Stimulated activated naive CD8-positive, alpha-beta T cell treated with anti-CD3 and anti-CD28 coated beads, Interleukin-15, Interleukin-2, amounts not matched to agents 100 ng/mL and 50 ng/mL, for 24 hours (primary cell): ENCODE results near the gene JADE1.

ENCODE experiments used
- H3K27ac Mint-ChIP-seq: one replicate; pipeline ENCODE4 v1.8.0; 2021; ENCODE audit warnings: mild to moderate bottlenecking, mixed read lengths
- H3K27me3 Mint-ChIP-seq: one replicate; pipeline ENCODE4 v1.8.0; 2021; ENCODE audit warnings: mixed read lengths
- H3K36me3 Mint-ChIP-seq: one replicate; pipeline ENCODE4 v1.8.0; 2021; ENCODE audit warnings: low read depth, mixed read lengths
- H3K4me1 Mint-ChIP-seq: one replicate; pipeline ENCODE4 v1.8.0; 2021; ENCODE audit warnings: low read depth, mixed read lengths
- H3K4me3 Mint-ChIP-seq: one replicate; pipeline ENCODE4 v1.8.0; 2021; ENCODE audit warnings: mild to moderate bottlenecking, mixed read lengths
- H3K9me3 Mint-ChIP-seq: one replicate; pipeline ENCODE4 v1.8.0; 2021; ENCODE audit warnings: mixed read lengths

The JADE1 gene

DNA sequence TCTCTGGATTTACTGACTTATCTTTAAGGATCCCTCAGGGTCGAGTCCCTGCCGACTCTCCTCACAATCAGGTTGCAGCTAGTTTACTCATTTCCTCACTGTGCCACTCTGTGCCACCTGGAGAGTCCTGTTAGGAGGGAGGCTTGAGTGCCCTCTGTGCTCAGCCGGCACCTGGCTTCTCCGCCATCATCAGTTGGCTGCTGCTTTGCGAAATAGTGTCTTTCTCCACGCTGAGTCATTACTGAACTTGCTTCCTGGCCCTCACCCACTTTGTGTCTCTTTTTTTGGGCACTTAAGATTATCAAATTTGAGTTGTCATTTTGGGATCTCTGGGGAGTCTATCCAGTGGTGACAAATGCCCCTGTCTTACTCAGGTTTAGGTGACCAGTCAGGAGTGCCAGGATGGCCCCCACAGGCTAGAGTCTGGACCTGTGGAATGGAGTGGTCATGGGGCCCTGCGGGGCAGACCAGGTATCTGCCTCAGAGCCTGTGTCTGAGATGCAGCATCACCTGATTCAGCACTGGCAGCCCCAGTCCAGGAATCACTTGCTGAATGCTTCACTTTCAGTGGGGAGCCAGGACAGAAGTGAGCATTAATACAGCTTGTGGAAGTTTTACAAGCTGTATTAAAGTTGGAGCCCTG, 37.7 kb downstream of the JADE1 start:
- Mint-ChIP-seq H3K4me3 (no peak overlapping the region), H3K36me3 (peaks cover 85% of the 10 kb centered on the region), H3K27ac (peak overlapping the region; percentile 46), H3K27me3 (no peaks in the 10 kb centered on the region), H3K9me3 (no peaks in the 10 kb centered on the region), H3K4me1 (no peaks in the 10 kb centered on the region)

DNA sequence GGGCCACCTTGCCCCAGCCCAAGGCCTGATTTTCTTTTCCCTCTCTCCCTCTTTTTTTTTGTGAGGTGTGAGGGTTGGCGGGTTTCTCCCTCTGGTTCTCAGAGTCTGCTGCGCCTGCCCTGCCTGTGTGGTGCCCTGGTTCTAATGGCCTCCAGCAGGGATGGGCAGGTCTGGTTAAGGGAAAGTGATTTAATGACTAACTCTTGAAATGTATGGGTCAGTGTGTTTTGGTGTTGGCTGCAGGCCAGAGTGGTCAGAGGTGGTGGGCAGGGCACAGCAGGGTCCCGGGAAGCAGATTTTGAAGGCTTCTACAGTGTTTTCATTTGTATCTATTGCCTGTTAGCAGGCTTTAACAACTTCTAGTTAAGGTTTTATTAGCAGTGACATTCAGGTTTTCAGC, 39.0 kb downstream of the JADE1 start:
- no peaks in the 10 kb centered on the region for H3K9me3 Mint-ChIP-seq
- peaks cover 8% of the 10 kb centered on the region for H3K4me1 Mint-ChIP-seq
- H3K27ac Mint-ChIP-seq: no peak overlapping the region
- H3K4me3 Mint-ChIP-seq: no peak overlapping the region
- no peaks in the 10 kb centered on the region for H3K27me3 Mint-ChIP-seq
- H3K36me3 Mint-ChIP-seq: peaks cover 86% of the 10 kb centered on the region

DNA sequence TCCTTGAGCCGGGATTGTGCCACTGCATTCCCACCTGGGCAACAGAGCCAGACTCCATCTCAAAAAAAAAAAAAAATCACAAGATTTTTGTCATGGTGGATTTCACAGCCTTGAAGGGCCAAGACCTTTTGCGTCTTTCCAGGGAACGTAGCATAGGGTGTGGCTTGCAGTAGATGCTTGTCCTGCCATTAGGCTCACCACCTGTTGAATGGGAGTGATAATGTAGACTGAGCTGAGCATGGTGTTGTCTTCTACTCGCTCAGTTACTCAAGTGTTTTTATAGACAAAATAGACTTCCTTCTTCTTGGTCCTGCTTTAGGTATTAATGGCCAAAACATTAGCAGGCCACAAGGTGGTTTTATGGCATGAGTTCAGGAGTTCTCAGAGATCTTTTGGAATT, 40.8 kb downstream of the JADE1 start:
- Mint-ChIP-seq H3K9me3 (no peaks in the 10 kb centered on the region), H3K27me3 (no peaks in the 10 kb centered on the region), H3K4me3 (no peak overlapping the region), H3K36me3 (peaks cover 88% of the 10 kb centered on the region), H3K27ac (peak overlapping the region; percentile 50), H3K4me1 (peaks cover 25% of the 10 kb centered on the region)

DNA sequence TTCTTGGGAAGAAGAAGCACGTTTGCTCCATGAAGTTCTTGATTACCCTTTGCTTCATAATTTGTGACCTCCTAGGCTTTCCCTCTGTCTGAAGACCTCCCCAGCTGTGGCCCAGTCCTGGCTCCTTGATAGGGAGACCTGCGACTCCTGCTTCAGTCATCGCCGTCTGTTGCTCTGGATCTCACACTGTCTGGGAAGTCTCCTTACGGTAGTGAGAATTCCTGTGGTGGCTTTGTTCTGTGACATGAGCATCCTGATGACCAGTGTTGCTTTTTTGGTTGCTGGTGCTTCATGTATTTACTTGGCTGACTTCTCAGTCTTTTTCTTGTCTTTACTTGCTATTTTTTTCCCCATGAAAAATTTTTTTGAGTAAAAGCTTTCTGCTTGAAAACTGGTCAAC, 44.2 kb downstream of the JADE1 start:
- H3K27me3 Mint-ChIP-seq: no peaks in the 10 kb centered on the region
- H3K36me3 Mint-ChIP-seq: peaks cover 80% of the 10 kb centered on the region
- peak overlapping the region; percentile 84 for H3K27ac Mint-ChIP-seq
- H3K4me3 Mint-ChIP-seq: no peak overlapping the region
- peaks cover 25% of the 10 kb centered on the region for H3K4me1 Mint-ChIP-seq
- H3K9me3 Mint-ChIP-seq: no peaks in the 10 kb centered on the region

DNA sequence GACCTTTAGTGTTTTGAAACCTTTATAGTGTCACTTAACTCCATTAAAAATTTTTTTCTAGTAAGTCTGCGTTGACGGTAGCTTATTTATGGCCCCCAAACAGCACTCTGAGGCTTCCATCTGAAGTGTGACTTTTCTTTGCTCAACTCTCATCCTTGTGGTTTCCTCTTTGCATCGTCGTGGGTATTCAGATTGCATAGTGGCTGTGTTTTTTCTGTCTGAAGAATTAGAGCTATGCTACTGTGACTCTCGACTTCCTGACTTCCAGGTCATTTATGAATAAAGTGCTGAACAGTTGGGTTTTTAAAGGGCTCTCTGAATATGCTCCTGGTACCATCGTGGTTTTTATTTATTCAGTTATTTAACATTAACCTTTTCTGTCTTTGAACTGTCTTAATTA, 44.9 kb downstream of the JADE1 start:
- Mint-ChIP-seq H3K4me3 (no peak overlapping the region), H3K27ac (peak overlapping the region; percentile 84), H3K36me3 (peaks cover 82% of the 10 kb centered on the region)

DNA sequence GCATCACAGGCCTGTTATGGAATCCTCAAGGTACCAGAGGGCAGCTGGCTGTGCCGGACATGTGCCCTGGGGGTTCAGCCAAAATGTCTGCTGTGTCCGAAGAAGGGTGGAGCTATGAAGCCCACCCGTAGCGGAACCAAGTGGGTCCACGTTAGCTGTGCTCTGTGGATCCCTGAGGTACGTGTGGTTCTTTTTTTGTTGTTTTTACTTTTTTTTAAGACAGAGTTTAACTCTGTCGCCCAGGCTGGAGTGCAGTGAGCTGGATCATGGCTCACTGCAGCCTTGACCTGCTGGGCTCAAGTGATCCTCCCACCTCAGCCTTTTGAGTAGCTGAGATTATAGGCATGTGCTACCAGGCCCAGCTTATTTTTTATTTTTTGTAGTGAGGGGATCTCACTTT, 46.1 kb downstream of the JADE1 start:
- Mint-ChIP-seq H3K4me1 (peaks cover 38% of the 10 kb centered on the region), H3K27ac (no peak overlapping the region)

More for the DNA sequence above, 44.9 kb downstream of the JADE1 start:
- Mint-ChIP-seq H3K27me3 (no peaks in the 10 kb centered on the region), H3K4me1 (peaks cover 26% of the 10 kb centered on the region), H3K9me3 (no peaks in the 10 kb centered on the region)

DNA sequence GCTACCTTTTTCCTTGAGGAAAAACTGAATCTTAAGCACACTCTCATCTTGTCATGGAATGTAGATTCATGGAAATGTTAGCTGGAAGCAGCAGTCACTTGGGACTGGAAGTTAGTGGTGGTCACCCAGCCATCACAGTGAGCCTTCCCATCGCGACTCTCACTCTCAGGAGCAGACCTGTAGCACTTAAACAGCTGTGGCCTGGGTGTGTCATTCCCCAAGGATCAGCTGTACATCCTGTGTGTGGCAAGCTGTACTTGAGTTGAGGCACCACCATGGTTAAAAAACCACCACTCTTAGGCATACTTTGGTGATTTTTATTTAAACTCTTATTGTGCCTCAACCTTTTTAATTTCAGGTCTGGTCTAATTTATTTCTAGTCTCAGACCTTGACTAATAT, 46.7 kb downstream of the JADE1 start:
- peaks cover 81% of the 10 kb centered on the region for H3K36me3 Mint-ChIP-seq

More for the DNA sequence above, 46.1 kb downstream of the JADE1 start:
- H3K27me3 Mint-ChIP-seq: no peaks in the 10 kb centered on the region
- no peak overlapping the region for H3K4me3 Mint-ChIP-seq
- no peaks in the 10 kb centered on the region for H3K9me3 Mint-ChIP-seq
- peaks cover 83% of the 10 kb centered on the region for H3K36me3 Mint-ChIP-seq

DNA sequence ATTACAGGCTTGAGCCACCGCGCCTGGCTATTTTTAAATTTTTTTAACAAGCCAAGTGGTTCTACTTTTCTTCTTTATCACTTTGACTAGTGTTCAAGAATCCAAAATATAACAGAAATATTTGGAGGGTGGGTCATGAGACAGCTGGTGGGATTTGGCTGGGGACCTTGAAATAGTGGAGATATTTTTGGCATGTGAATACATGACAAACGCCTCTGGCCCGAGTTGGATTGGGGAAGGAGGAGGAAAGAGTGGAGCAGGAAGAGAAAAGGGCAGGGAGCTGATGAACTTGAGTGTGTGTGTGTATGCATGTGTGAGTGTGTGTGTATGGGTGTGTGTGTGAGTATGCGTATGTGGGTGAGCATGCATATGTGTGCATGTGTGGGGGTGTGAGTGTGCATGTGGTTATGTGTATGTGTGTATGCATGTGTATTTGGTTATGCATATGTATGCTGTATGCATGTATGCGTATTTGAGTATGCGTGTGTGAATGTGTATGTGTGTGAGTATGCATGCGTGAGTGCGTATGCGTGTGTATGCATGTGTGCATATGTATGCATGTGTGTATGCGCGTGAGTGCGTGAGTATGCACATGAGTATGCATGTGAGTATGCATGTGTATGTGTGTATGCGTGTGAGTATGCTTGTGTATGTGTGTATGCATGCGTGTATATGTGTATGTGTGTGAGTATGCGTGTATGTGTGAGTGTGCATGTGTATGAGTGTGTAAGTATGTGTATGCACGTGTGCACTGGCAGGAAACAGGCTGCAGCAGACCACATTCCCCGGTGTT, 49.6 kb downstream of the JADE1 start:
- Mint-ChIP-seq H3K36me3 (peaks cover 71% of the 10 kb centered on the region), H3K27ac (no peak overlapping the region), H3K27me3 (no peaks in the 10 kb centered on the region), H3K4me3 (no peak overlapping the region), H3K4me1 (peaks cover 53% of the 10 kb centered on the region), H3K9me3 (no peaks in the 10 kb centered on the region)

More for the DNA sequence above, 46.7 kb downstream of the JADE1 start:
- Mint-ChIP-seq H3K9me3 (no peaks in the 10 kb centered on the region), H3K4me3 (no peak overlapping the region), H3K27me3 (no peaks in the 10 kb centered on the region), H3K27ac (no peak overlapping the region), H3K4me1 (peaks cover 43% of the 10 kb centered on the region)

DNA sequence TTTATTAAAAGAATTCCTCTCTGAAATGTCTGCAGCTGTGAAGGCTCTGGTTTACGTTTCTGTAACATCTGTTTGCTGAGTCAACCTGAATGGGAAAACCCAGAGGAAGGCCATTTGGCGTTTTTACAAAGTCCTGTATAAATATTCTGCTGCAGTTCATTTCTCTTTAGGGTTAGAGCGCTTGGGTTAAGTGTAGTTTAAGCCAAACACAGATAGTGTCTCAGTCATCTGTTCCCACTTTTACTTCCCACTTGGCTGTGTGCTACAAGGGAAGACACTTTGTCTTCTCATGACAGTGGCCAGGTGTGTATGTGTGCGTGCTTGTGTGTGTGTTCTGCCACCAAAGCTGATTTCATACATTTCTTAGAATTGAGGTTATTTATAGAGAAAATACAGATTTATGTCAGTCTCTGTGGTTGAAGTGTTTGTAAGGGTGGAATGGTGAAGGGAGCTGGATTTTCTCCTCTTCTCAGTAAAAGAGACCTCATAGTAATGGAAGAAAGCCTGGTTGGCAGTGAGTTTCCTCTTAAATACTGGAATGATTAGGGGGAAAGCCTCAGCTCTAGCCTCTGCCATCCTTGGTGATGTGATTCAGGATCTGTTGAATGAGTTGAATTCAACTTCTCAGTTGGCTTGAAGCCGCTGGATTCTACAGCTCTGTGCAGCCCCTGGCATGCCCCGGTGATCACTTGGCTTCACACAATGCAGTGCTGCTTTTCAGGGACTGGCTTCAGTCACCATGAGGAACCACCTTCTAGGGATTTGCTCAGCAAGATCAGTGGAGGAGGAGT, 50.6 kb downstream of the JADE1 start:
- Mint-ChIP-seq H3K27ac (peak overlapping the region; percentile 75), H3K4me3 (no peak overlapping the region), H3K36me3 (peaks cover 72% of the 10 kb centered on the region), H3K9me3 (no peaks in the 10 kb centered on the region), H3K4me1 (peaks cover 47% of the 10 kb centered on the region), H3K27me3 (no peaks in the 10 kb centered on the region)

DNA sequence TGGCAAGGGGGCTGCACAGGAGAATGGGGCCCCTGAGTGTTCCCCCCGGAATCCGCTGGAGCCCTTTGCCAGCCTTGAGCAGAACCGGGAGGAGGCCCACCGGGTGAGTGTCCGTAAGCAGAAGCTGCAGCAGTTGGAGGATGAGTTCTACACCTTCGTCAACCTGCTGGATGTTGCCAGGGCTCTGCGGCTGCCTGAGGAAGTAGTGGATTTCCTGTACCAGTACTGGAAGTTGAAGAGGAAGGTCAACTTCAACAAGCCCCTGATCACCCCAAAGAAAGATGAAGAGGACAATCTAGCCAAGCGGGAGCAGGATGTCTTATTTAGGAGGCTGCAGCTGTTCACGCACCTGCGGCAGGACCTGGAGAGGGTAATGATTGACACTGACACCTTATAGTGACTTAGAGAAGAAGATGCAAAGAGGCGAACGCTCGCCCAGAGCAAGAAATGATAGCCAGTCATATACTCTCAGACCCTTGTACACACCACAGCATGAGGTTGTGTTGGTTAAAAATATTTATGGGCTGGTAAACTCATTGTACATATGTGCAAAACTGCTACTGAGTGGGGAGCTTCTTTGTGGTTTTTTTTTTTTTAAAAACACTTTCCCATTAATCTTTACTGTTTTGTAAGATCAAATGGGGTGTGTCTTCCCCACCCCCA, 52.5 kb downstream of the JADE1 start:
- peak overlapping the region; percentile 75 for H3K27ac Mint-ChIP-seq
- peaks cover 51% of the 10 kb centered on the region for H3K4me1 Mint-ChIP-seq

DNA sequence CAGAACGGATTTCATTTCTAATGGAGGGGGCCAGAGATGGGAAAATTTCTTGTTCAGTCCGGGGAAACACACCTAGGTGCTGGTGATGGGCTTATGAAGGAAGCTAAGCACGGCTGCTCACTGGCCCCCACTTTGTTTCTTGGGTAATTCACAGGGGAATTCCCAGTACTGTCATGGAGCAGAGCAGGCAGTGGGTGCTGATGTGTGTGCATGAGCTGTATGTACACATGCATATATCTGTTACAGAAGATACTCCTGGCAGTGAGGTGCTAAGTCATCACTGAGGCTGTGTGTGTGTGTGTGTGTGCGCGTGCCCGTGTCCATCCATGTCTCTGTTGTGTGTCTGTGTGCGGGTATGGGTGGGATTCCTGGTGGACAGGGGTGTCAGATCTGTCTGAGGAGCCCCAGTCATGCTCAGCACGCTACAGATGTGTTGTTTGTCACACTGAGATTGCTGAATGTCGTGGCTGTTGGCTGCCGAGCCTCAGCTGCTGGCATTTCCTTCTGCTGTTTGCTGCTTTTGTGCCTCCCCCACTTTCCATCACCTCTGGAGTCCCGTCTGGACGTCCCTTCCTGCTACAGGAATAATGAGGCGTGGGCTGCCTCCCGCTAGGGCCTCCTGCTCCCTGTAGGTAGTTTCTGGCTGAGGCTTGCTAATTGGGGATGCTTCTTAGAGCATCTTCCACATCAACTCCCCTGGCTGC, 53.3 kb downstream of the JADE1 start:
- Mint-ChIP-seq H3K9me3 (no peaks in the 10 kb centered on the region), H3K4me1 (peaks cover 51% of the 10 kb centered on the region), H3K4me3 (no peak overlapping the region), H3K27ac (peak overlapping the region; percentile 63), H3K36me3 (peaks cover 76% of the 10 kb centered on the region), H3K27me3 (no peaks in the 10 kb centered on the region)

More for the DNA sequence above, 52.5 kb downstream of the JADE1 start:
- Mint-ChIP-seq H3K9me3 (no peaks in the 10 kb centered on the region), H3K27me3 (no peaks in the 10 kb centered on the region), H3K4me3 (peak overlapping the region; percentile 21), H3K36me3 (peaks cover 79% of the 10 kb centered on the region)

DNA sequence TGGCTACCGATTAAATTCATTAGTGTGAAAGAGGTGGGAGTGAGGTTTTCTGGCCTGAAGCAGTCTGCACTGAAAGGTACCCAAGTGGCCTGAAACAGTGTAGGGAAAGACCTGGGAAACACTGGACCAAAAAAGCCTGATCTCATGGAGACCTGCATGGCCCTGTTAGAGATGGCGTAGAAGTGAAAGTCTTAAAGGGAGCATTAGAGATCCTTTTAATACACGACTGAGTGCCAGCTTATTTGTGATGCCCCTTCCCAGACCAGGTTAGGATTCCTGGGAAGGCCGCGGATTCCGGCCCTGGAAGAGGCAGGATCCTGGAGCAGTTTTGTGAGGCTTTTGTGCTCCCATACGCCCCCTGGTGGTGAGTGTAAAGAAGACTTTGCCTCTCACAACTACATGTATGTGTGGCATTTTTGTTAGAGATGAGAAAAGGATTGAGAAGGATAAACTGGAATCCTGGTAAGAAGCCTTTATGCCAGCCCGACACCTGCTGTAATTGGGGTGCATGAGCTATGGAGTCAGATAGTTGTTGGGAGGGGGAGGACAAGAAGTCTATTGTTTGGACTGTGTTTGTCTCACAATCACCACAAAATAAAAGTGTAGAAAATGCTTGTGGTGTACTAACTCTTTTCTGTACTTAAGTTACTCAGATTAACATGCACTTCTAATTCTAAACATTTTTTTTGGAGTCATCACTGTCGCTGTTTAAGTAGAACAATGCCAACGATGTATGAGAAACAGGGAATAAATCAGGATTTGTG, 54.0 kb downstream of the JADE1 start:
- Mint-ChIP-seq H3K9me3 (no peaks in the 10 kb centered on the region), H3K4me1 (peaks cover 51% of the 10 kb centered on the region), H3K27me3 (no peaks in the 10 kb centered on the region), H3K27ac (peak overlapping the region; percentile 63), H3K4me3 (no peak overlapping the region), H3K36me3 (peaks cover 76% of the 10 kb centered on the region)

DNA sequence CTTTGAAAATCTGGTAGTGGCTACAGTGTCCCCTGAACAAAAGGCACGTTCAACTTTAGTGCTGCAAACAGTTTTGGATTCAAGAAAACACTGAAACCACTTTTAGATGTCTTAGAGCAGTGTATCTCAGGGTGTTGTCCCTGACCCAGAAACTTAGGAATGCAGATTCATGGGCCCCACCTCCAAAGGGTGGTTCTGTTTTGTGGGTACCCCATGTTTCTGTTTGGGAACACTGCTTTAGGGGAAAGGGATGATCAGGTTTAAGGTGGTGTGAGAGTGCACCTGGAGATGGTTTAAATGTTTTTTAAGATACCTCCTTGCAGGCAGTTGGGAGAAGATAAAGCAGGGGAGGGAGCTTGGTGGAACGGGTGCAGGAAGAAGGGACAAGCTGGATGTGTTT, 55.6 kb downstream of the JADE1 start:
- Mint-ChIP-seq H3K27ac (peak overlapping the region; percentile 13), H3K9me3 (no peaks in the 10 kb centered on the region), H3K36me3 (peaks cover 76% of the 10 kb centered on the region), H3K4me3 (no peak overlapping the region), H3K4me1 (peaks cover 52% of the 10 kb centered on the region), H3K27me3 (no peaks in the 10 kb centered on the region)
